ENCODE data around the gene WDR54. TPM values are rescaled to one million over a fixed set of nuclear protein-coding genes. Genes with fewer than 3 reads are reported as not detected.

The WDR54 gene
- total and polyA plus RNA-seq, 5 experiments from 2014 or later: 28.9 to 65.1 (median 43.9) TPM

DNA sequence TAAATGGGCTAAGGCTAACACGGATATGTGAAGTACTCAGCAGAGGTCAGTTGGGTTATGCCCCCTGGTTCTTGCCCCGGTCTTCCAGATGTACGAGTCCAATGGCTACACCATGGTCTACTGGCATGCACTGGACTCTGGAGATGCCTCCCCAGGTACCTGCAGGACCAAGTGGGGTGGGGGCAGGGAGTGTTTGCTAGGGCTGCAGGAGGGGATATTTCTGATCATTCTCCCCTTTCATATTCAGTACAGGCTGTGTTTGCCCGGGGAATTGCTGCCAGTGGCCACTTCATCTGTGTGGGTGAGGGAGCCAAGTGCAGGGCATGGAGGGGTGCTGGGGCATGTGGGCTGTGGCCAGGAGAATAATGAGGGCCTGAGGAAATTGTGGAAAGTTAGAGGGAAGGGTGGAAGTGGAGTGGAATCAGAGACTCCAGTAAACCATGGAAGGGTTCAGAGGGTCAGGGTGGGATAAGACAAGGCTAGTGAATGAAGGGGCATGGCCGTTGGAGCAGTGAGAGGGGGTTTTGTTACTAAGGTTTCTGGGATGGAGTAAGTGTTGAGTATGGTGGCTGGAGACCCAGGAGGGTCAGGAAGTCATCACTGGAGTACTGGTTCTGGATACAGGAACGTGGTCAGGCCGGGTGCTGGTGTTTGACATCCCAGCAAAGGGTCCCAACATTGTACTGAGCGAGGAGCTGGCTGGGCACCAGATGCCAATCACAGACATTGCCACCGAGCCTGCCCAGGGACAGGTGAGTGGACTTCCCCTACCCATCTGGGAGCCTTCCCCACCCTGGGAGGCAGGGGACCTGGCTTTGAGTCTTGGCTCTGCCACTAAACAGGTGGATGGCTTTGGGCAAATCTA is 1.9 kb downstream of the WDR54 start:
- ATAC-seq: no peak
- peaks cover 18 to 33% (median 27%) of the 10 kb centered on the region in 4 donors for H3K4me1 Mint-ChIP-seq
- DNase-seq: peak in 1 of 10 donors; percentile 59
- POLR2A ChIA-PET: interaction anchor here (3.0 kb wide), 1 partner anchor 32 kb away, joined by 22 read pairs; the partner anchor contains the start of gene INO80B
- peak overlapping the region; percentile 96 to 100 (median 99) for H3K4me3 Mint-ChIP-seq
- no peaks in the 10 kb centered on the region for H3K9me3 Mint-ChIP-seq
- H3K27ac Mint-ChIP-seq: peak overlapping the region; percentile 49 to 100 (median 99)
- H3K27me3 Mint-ChIP-seq: no peaks in the 10 kb centered on the region
- peaks cover 0 to 13% (median 7%) of the 10 kb centered on the region in 3 donors for H3K36me3 Mint-ChIP-seq

DNA sequence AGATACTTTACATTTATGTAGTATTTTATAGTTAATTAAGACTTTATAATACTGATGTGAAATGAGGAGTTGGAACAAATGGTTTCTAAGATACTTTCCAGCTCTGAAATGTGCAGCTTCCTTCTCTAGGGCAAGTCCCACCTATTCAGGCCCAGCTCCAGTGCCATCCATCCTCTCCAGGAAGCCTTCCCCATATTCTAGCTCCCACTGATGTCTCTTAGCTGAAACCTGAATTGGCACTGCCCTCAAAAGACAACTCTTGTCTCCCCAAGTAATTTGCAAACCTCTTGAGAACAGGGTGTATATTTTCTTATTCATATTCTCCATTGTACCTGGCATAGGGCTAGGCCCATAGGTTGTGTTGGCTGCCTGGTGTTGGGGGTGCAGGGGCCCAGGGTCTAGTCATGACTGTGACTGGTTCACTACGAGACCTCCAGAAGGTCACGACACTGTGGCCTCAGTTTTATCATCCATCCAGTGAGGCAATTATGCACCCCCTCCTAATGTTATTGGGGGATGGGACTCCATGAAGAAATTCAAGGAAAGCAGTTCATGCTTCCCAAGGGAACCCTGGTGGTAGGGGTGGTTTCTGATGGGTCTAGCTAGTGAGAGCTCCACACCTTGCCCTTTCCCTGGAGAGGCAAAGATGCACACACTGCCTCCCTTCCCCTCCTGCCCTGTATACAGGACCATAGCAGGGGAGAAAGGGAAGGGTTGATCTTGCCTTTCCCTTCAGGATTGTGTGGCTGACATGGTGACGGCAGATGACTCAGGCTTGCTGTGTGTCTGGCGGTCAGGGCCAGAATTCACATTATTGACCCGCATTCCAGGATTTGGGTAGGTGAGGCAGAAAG is 2.8 kb downstream of the WDR54 start:
- Mint-ChIP-seq H3K4me3 (peak overlapping the region in 1 of 10 donors; percentile 57), H3K36me3 (peaks cover 0 to 13% (median 7%) of the 10 kb centered on the region in 3 donors), H3K27me3 (no peaks in the 10 kb centered on the region), H3K9me3 (no peaks in the 10 kb centered on the region), H3K4me1 (peaks cover 18 to 30% (median 27%) of the 10 kb centered on the region in 4 donors), H3K27ac (peak overlapping the region in 2 of 10 donors; percentile 51 to 76)
- DNase-seq (no peak), ATAC-seq (no peak)
- POLR2A ChIA-PET: interaction anchor here (1.1 kb wide), 1 partner anchor 9 kb away, joined by 3 read pairs; no protein-coding TSS in a partner anchor

GRCh38 chr2:74424995-74425406 is 3.5 kb downstream of the WDR54 start:
- H3K4me3 Mint-ChIP-seq: no peak overlapping the region
- no peak for ATAC-seq
- POLR2A ChIA-PET: interaction anchor here (1.1 kb wide), 1 partner anchor 10 kb away, joined by 3 read pairs; no protein-coding TSS in a partner anchor
- H3K27me3 Mint-ChIP-seq: no peaks in the 10 kb centered on the region
- H3K27ac Mint-ChIP-seq: no peak overlapping the region
- no peak for DNase-seq
- peaks cover 16 to 28% (median 23%) of the 10 kb centered on the region in 4 donors for H3K4me1 Mint-ChIP-seq
- H3K9me3 Mint-ChIP-seq: no peaks in the 10 kb centered on the region
- H3K36me3 Mint-ChIP-seq: peaks cover 0 to 13% (median 7%) of the 10 kb centered on the region in 3 donors

DNA sequence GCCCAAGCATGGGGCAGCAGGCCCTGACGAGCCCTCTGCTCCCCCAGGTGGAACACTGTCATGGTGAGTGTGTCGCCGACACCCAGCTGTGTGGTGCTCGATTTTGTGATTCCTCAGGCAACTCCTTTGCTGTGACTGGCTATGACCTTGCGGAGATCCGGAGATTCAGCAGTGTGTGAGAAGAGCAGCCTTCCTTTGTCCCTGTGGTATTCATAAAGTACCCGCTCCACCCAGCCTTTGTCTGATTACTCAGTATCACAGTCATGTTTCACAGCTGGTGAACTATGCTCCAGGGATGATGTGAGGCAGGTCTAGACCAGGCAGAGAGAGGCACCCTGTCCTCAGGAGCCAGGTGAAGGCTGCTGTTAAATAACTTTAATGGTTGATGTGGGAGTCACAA is 4.0 kb downstream of the WDR54 start:
- Mint-ChIP-seq H3K4me3 (no peak overlapping the region), H3K27ac (no peak overlapping the region), H3K36me3 (peaks cover 0 to 13% (median 7%) of the 10 kb centered on the region in 3 donors), H3K4me1 (peaks cover 11 to 23% (median 17%) of the 10 kb centered on the region in 4 donors), H3K9me3 (no peaks in the 10 kb centered on the region), H3K27me3 (no peaks in the 10 kb centered on the region)
- ATAC-seq: no peak
- POLR2A ChIA-PET: interaction anchor here (1.1 kb wide), 1 partner anchor 10 kb away, joined by 3 read pairs; no protein-coding TSS in a partner anchor
- no peak for DNase-seq

- H3K27ac Mint-ChIP-seq: no peak overlapping the region
- POLR2A ChIA-PET: no interaction called here
Observed at GRCh38 chr2:74426181-74426758, 4.7 kb downstream of the WDR54 start.

GRCh38 chr2:74427551-74427950 is 6.0 kb downstream of the WDR54 start:
- Mint-ChIP-seq H3K27ac (peak overlapping the region in 5 of 10 donors; percentile 12 to 83 (median 61)), H3K4me1 (peaks cover 4 to 6% (median 5%) of the 10 kb centered on the region in 4 donors), H3K4me3 (no peak overlapping the region), H3K36me3 (peaks cover 0 to 13% (median 7%) of the 10 kb centered on the region in 3 donors), H3K9me3 (no peaks in the 10 kb centered on the region), H3K27me3 (no peaks in the 10 kb centered on the region)
- no peak for DNase-seq
- no peak for ATAC-seq
- POLR2A ChIA-PET: no interaction called here

More at GRCh38 chr2:74426181-74426758, 4.7 kb downstream of the WDR54 start:
- no peaks in the 10 kb centered on the region for H3K9me3 Mint-ChIP-seq
- H3K4me1 Mint-ChIP-seq: peaks cover 8 to 16% (median 13%) of the 10 kb centered on the region in 4 donors
- H3K27me3 Mint-ChIP-seq: no peaks in the 10 kb centered on the region
- ATAC-seq (no peak), DNase-seq (no peak)
- peaks cover 0 to 13% (median 7%) of the 10 kb centered on the region in 3 donors for H3K36me3 Mint-ChIP-seq
- H3K4me3 Mint-ChIP-seq: no peak overlapping the region

- ATAC-seq (no peak), DNase-seq (no peak)
- POLR2A ChIA-PET: no interaction called here
- Mint-ChIP-seq H3K27ac (peak overlapping the region in 1 of 10 donors; percentile 74), H3K9me3 (no peaks in the 10 kb centered on the region), H3K4me1 (no peaks in the 10 kb centered on the region), H3K27me3 (no peaks in the 10 kb centered on the region), H3K4me3 (no peak overlapping the region), H3K36me3 (peaks cover 0 to 13% (median 7%) of the 10 kb centered on the region in 3 donors)
Observed at GRCh38 chr2:74428675-74429074, 7.1 kb downstream of the WDR54 start.

GRCh38 chr2:74429487-74430451 is 8.2 kb downstream of the WDR54 start:
- no peak overlapping the region for H3K27ac Mint-ChIP-seq
- no peaks in the 10 kb centered on the region for H3K27me3 Mint-ChIP-seq
- no peaks in the 10 kb centered on the region for H3K4me1 Mint-ChIP-seq
- POLR2A ChIA-PET: no interaction called here
- H3K9me3 Mint-ChIP-seq: no peaks in the 10 kb centered on the region
- H3K4me3 Mint-ChIP-seq: no peak overlapping the region
- DNase-seq: no peak
- peaks cover 0 to 11% (median 7%) of the 10 kb centered on the region in 3 donors for H3K36me3 Mint-ChIP-seq
- ATAC-seq: no peak

DNA sequence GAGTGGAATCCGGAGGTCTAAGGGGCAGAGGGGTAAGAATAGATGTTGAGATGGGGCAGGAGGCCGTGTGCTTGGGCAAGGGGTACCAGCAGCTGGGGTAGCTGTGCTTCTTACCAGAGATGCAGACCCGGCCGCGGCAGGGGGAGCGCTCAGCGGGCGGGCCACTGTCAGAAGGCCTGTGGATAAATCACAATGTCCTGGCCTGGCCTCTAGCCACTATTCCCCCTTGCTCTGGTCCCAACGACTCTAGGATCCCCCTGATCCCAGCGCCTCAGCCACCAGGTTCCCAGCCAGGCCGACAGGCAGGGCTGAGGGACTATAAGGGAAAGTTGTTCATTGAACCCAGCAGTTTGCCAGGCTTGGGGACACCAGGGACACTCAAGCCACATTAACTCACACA is 9.0 kb downstream of the WDR54 start:
- Mint-ChIP-seq H3K36me3 (peaks cover 0 to 7% (median 2%) of the 10 kb centered on the region in 3 donors), H3K27me3 (no peaks in the 10 kb centered on the region), H3K4me3 (no peak overlapping the region), H3K27ac (no peak overlapping the region), H3K9me3 (no peaks in the 10 kb centered on the region), H3K4me1 (no peaks in the 10 kb centered on the region)
- POLR2A ChIA-PET: no interaction called here
- ATAC-seq: no peak
- DNase-seq: no peak

GRCh38 chr2:74436111-74436805 is 14.7 kb downstream of the WDR54 start:
- POLR2A ChIA-PET: no interaction called here

More at GRCh38 chr2:74436111-74436805, 14.7 kb downstream of the WDR54 start:
- Mint-ChIP-seq H3K27ac (no peak overlapping the region), H3K4me1 (peaks cover 2 to 22% (median 8%) of the 10 kb centered on the region in 4 donors), H3K36me3 (no peaks in the 10 kb centered on the region), H3K4me3 (no peak overlapping the region), H3K27me3 (peaks cover 6 to 32% (median 15%) of the 10 kb centered on the region in 5 donors), H3K9me3 (no peaks in the 10 kb centered on the region)
- ATAC-seq: no peak
- DNase-seq: no peak
